Stimulated activated CD8-positive, alpha-beta memory T cell treated with anti-CD3 and anti-CD28 coated beads, Interleukin-12 subunit alpha, Interleukin-12 subunit beta, amount 100 ng/mL, for 4 hours (primary cell): Measurements from ENCODE around the gene CWC25.
"Not testable (repeated sequence)": the region's sequence is repeated elsewhere in the genome, so short reads cannot be mapped to it uniquely, and the experiment has no call there.

ENCODE experiments used
- DNase-seq: peaks from one replicate; pipeline ENCODE4 v3.0.0-alpha.2; 2020; ENCODE audit warnings: low read depth

Gene CWC25

GRCh38 chr17:38824899-38825761, at the start of gene CWC25:
TSS of gene CWC25 (minus strand) at chr17:38825321. CDS start at chr17:38825183, 138 bp downstream.
- DNase-seq, result peak; percentile 93

- DNase-seq, result no peak
Measured at GRCh38 chr17:38873640-38874380, 48.7 kb upstream of the CWC25 start.

GRCh38 chr17:38872671-38873385, 47.7 kb upstream of the CWC25 start:
- no peak for DNase-seq

GRCh38 chr17:38872027-38872511, 46.9 kb upstream of the CWC25 start:
- DNase-seq, result no peak

- DNase-seq, result peak; percentile 60
Measured at GRCh38 chr17:38871247-38872015, 46.3 kb upstream of the CWC25 start.

- DNase-seq, result peak; percentile 59
Measured at GRCh38 chr17:38870259-38871165, 45.4 kb upstream of the CWC25 start.

- peak; percentile 82 for DNase-seq
Measured at GRCh38 chr17:38869526-38870258, 44.6 kb upstream of the CWC25 start, which contains the start of gene LASP1. TSS of gene LASP1 (plus strand) at chr17:38870058. CDS start at chr17:38870190, 132 bp downstream.

GRCh38 chr17:38868817-38869525, 43.9 kb upstream of the CWC25 start:
- DNase-seq, result peak; percentile 76

GRCh38 chr17:38867968-38868816, 43.1 kb upstream of the CWC25 start:
- DNase-seq, result no peak

- no peak for DNase-seq
Measured at GRCh38 chr17:38867179-38867967, 42.3 kb upstream of the CWC25 start.

GRCh38 chr17:38864636-38865398, 39.7 kb upstream of the CWC25 start:
- no peak for DNase-seq

GRCh38 chr17:38861399-38861843, 36.3 kb upstream of the CWC25 start:
- no peak for DNase-seq

- no peak for DNase-seq
Measured at GRCh38 chr17:38857271-38857670, 32.1 kb upstream of the CWC25 start.

- not testable (repeated sequence) for DNase-seq
Measured at GRCh38 chr17:38855101-38855714, 30.1 kb upstream of the CWC25 start.

- peak; percentile 81 for DNase-seq
Measured at GRCh38 chr17:38853292-38854219, 28.4 kb upstream of the CWC25 start, which contains the start of gene RPL23. TSS of gene RPL23 (minus strand) at chr17:38853721. CDS start at chr17:38853710, 11 bp downstream.
